K562 (cell line): ENCODE data around the gene SIGLEC14. TPM values are rescaled to one million over a fixed set of nuclear protein-coding genes. Genes with fewer than 3 reads are reported as not detected.

Experiments used
- CBX3 ChIP-seq, 2 experiments: IDR thresholded peaks; 1 replicate in 1 of 2; 2 replicates in 1 of 2; pipeline ENCODE4 v1.6.1; 2012; ENCODE audit warnings: inconsistent platforms in 2 of 2, low read length in 2 of 2, borderline replicate concordance in 1 of 2, control low read depth in 1 of 2
- DIDO1 ChIP-seq: fragments of 450-650 bp; IDR thresholded peaks from 2 replicates; pipeline ENCODE4 v1.6.1; 2016; ENCODE audit warnings: low read depth, missing biosample characterization, missing genetic modification characterization
- KDM5B ChIP-seq: fragments of 200-600 bp; sonication (generic); IDR thresholded peaks from 2 replicates; pipeline ENCODE4 v1.6.1; 2012; ENCODE audit warnings: low read depth, mild to moderate bottlenecking, moderate library complexity, low read length, control low read depth, inconsistent platforms; ENCODE audit not compliant: insufficient replicate concordance
- NCOA1 ChIP-seq: fragments of 450-650 bp; IDR thresholded peaks from 2 replicates; pipeline ENCODE4 v1.6.1; 2016; ENCODE audit warnings: low read depth
- RB1 ChIP-seq: fragments of 450-650 bp; IDR thresholded peaks from 2 replicates; pipeline ENCODE4 v1.6.1; 2017; ENCODE audit warnings: low read depth, mild to moderate bottlenecking
- SMARCA5 ChIP-seq: fragments of 450-650 bp; IDR thresholded peaks from 2 replicates; pipeline ENCODE4 v1.6.1; 2016
- SMC3 ChIP-seq: conservative IDR thresholded peaks from 2 replicates; pipeline ENCODE4 v1.6.1; 2011; ENCODE audit warnings: low read depth, low read length, improper control_type of control experiment; ENCODE audit not compliant: insufficient read depth
- ZNF316 ChIP-seq: fragments of 450-650 bp; IDR thresholded peaks from 2 replicates; pipeline ENCODE4 v1.6.1; 2016
- polyA plus RNA-seq, 8 experiments: library from polyadenylated mRNA; depleted of rRNA in 4 of 8; stranded (reverse) in 5 of 8; unstranded in 3 of 8; fragments of >200 nt; fragmentation: Nextera tagmentation in 2 of 8; fragmentation: Illumina TruSeq in 1 of 8; extraction: Ambion mirVana in 2 of 8; extraction: Trizol in 1 of 8; gene quantifications; 2 replicates each; pipeline versions ENCODE4 v1.2.1 to v1.2.3, GENCODE V29; 2011 to 2014; ENCODE audit warnings: inconsistent platforms in 1 of 8, missing spikeins in 1 of 8
- total RNA-seq, 7 experiments: library from RNA; depleted of rRNA in 6 of 7; stranded (reverse); fragments of >200 nt in 6 of 7; fragmentation: Illumina TruSeq in 2 of 7; extraction: Trizol in 2 of 7; gene quantifications; 2 replicates each; pipeline versions ENCODE4 v1.2.1 to v1.2.3, GENCODE V29; 2011 to 2021; ENCODE audit warnings: low replicate concordance in 1 of 7
- TF ChIP-seq, protein P1 (sequence below): fragments of 450-650 bp; IDR thresholded peaks from 2 replicates; pipeline ENCODE4 v1.6.1; 2014; ENCODE audit warnings: low read depth, mild to moderate bottlenecking, moderate library complexity, borderline replicate concordance
- TF ChIP-seq, protein P2 (sequence below), 3 experiments: fragments of 200-800 bp in 1 of 3; fragments of 250-450 bp in 1 of 3; fragments of 450-650 bp in 1 of 3; sonication (Bioruptor Pico) in 1 of 3; sonication (Bioruptor generic) in 1 of 3; formaldehyde crosslinking in 1 of 3; IDR thresholded peaks; 2 replicates each; pipeline versions ENCODE4 v1.6.1 to v1.8.0; 2016 to 2022; ENCODE audit warnings: mild to moderate bottlenecking in 2 of 3, missing genetic modification characterization in 2 of 3, missing compliant biosample characterization in 1 of 3, moderate library complexity in 1 of 3
- TF ChIP-seq, protein P3 (sequence below): IDR thresholded peaks from 3 replicates; pipeline ENCODE4 v1.6.1; 2011; ENCODE audit warnings: borderline replicate concordance, mild to moderate bottlenecking, moderate library complexity; ENCODE audit not compliant: insufficient read length; ENCODE audit errors: extremely low read depth

SIGLEC14 gene
- total and polyA plus RNA-seq, 9 of the 15 experiments (the other 6 are each of a cell fraction or from before 2014, with no cell fraction given) = not detected

DNA sequence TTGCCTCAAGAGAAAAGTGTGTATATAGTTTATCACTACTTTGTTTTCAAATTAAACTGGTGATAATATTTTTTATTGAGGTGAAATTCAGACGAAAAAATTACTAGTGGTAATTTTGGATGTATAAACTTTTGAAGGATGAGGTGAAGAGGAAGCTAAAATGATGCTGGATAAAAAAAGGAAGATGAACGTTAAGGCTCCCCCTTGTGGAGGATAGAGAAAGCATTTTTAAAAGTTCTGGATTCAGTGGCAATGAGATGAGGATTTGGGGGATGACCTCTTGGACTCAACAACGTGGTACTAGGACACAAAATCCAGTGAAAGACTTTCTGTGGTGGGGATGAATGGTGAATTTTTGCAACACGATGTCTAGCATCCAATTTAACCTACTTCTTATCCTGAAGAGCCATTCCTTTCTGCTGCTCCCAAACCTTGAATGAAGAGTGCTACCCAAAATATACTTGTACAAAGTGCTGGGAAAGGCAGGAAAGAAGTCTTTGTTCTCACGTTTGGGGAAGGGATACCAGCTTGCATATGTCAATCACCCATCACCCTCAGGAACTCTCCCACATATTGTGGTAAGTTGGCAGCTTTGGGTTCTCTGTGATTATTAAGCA is 9.2 kb downstream of the SIGLEC14 start (continued):
- TF ChIP-seq, protein P1, sequence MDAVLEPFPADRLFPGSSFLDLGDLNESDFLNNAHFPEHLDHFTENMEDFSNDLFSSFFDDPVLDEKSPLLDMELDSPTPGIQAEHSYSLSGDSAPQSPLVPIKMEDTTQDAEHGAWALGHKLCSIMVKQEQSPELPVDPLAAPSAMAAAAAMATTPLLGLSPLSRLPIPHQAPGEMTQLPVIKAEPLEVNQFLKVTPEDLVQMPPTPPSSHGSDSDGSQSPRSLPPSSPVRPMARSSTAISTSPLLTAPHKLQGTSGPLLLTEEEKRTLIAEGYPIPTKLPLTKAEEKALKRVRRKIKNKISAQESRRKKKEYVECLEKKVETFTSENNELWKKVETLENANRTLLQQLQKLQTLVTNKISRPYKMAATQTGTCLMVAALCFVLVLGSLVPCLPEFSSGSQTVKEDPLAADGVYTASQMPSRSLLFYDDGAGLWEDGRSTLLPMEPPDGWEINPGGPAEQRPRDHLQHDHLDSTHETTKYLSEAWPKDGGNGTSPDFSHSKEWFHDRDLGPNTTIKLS = no peak
- TF ChIP-seq SMC3 = peak; percentile 50
- no peak for TF ChIP-seq NCOA1
- TF ChIP-seq DIDO1 = no peak
- TF ChIP-seq SMARCA5 = no peak
- TF ChIP-seq ZNF316 = no peak
- no peak for TF ChIP-seq KDM5B
- no peak for TF ChIP-seq RB1
- TF ChIP-seq, protein P2, sequence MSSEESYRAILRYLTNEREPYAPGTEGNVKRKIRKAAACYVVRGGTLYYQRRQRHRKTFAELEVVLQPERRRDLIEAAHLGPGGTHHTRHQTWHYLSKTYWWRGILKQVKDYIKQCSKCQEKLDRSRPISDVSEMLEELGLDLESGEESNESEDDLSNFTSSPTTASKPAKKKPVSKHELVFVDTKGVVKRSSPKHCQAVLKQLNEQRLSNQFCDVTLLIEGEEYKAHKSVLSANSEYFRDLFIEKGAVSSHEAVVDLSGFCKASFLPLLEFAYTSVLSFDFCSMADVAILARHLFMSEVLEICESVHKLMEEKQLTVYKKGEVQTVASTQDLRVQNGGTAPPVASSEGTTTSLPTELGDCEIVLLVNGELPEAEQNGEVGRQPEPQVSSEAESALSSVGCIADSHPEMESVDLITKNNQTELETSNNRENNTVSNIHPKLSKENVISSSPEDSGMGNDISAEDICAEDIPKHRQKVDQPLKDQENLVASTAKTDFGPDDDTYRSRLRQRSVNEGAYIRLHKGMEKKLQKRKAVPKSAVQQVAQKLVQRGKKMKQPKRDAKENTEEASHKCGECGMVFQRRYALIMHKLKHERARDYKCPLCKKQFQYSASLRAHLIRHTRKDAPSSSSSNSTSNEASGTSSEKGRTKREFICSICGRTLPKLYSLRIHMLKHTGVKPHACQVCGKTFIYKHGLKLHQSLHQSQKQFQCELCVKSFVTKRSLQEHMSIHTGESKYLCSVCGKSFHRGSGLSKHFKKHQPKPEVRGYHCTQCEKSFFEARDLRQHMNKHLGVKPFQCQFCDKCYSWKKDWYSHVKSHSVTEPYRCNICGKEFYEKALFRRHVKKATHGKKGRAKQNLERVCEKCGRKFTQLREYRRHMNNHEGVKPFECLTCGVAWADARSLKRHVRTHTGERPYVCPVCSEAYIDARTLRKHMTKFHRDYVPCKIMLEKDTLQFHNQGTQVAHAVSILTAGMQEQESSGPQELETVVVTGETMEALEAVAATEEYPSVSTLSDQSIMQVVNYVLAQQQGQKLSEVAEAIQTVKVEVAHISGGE (CRISPR knock-in tag; IDR thresholded peaks at IDR 0.05) = no peak
- TF ChIP-seq, protein P3, sequence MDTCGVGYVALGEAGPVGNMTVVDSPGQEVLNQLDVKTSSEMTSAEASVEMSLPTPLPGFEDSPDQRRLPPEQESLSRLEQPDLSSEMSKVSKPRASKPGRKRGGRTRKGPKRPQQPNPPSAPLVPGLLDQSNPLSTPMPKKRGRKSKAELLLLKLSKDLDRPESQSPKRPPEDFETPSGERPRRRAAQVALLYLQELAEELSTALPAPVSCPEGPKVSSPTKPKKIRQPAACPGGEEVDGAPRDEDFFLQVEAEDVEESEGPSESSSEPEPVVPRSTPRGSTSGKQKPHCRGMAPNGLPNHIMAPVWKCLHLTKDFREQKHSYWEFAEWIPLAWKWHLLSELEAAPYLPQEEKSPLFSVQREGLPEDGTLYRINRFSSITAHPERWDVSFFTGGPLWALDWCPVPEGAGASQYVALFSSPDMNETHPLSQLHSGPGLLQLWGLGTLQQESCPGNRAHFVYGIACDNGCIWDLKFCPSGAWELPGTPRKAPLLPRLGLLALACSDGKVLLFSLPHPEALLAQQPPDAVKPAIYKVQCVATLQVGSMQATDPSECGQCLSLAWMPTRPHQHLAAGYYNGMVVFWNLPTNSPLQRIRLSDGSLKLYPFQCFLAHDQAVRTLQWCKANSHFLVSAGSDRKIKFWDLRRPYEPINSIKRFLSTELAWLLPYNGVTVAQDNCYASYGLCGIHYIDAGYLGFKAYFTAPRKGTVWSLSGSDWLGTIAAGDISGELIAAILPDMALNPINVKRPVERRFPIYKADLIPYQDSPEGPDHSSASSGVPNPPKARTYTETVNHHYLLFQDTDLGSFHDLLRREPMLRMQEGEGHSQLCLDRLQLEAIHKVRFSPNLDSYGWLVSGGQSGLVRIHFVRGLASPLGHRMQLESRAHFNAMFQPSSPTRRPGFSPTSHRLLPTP = no peak
- TF ChIP-seq CBX3 (IDR thresholded peaks at IDR 0.05; ENCODE audit: borderline replicate concordance in 1 of 2, low read length in 2 of 2) = peak in 1 of 2 experiments; percentile 76; a peak in 1 of 3 replicates
